Body of pancreas (tissue), 4 donors: ENCODE results near the gene SGMS1.

Experiments used
- CTCF ChIP-seq, 7 experiments: fragments of 450-650 bp in 4 of 7; fragments of 200-600 bp in 3 of 7; sonication (generic) in 3 of 7; IDR thresholded peaks; one replicate each; pipeline ENCODE4 v1.5.1; 2016 to 2019; ENCODE audit warnings: antibody characterized with exemption in 7 of 7
- POLR2A ChIP-seq, 3 donors: fragments of 450-650 bp; IDR thresholded peaks; one replicate each; pipeline ENCODE4 v1.6.1; 2016; ENCODE audit warnings: antibody characterized with exemption in 3 of 3, mild to moderate bottlenecking in 2 of 3

- TF ChIP-seq CTCF (IDR thresholded peaks at IDR 0.05) = no peak
- no peak for TF ChIP-seq POLR2A (IDR thresholded peaks at IDR 0.05)
Observed at GRCh38 chr10:50385624-50386023, 238.1 kb downstream of the SGMS1 start.
